ENCODE measurements around the gene LRRC61.
A peak's percentile ranks its signal among the peaks of the same experiment; 100 is the strongest.

LRRC61 gene

GRCh38 chr7:150333659-150334058 lies 10.5 kb downstream of the LRRC61 start:
- DNase-seq = no peak

DNA sequence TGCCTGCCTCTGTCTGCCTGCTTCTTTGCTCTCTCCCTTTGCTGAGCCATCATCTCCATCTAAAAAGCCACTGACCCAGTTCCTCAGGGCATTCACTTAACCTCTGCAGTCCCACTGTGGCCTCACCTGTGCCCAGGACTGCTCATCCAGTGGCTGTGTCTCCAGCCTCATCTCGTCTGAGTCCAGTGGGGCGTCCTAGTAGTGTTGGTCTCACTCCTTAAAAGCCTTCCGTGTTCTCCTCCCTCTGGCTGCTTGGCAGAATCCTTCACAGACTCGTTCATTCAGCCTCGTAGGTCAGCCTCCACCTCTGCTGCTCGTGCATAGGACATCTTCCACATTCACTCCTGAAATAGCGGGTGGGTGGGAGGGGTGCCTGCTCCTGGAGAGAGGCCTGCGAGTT lies 11.0 kb downstream of the LRRC61 start:
- no peak for DNase-seq

GRCh38 chr7:150335108-150335773 lies 12.1 kb downstream of the LRRC61 start:
- DNase-seq = no peak

GRCh38 chr7:150335774-150336112 lies 12.6 kb downstream of the LRRC61 start:
- no peak for DNase-seq

DNA sequence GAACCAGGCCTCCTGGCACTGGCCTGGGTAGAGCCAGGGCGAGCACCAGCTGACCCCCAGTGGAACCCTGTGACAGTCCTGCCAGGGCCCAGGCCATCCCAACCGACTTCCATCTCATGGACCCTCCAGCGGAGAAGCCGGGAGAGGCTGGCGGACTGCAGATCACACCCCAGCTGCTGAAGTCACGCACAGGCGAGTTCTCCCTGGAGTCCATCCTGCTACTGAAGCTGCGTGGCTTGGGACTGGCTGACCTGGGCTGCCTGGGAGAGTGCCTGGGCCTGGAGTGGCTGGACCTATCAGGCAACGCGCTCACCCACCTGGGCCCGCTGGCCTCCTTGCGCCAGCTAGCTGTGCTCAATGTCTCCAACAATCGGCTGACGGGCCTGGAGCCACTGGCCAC lies 13.6 kb downstream of the LRRC61 start:
- DNase-seq = no peak

- no peak for DNase-seq
Observed at GRCh38 chr7:150337179-150337578, 14.0 kb downstream of the LRRC61 start.

GRCh38 chr7:150337659-150338081 lies 14.5 kb downstream of the LRRC61 start:
- no peak for DNase-seq

- no peak for DNase-seq
Observed at GRCh38 chr7:150338166-150338829, 15.1 kb downstream of the LRRC61 start.

DNA sequence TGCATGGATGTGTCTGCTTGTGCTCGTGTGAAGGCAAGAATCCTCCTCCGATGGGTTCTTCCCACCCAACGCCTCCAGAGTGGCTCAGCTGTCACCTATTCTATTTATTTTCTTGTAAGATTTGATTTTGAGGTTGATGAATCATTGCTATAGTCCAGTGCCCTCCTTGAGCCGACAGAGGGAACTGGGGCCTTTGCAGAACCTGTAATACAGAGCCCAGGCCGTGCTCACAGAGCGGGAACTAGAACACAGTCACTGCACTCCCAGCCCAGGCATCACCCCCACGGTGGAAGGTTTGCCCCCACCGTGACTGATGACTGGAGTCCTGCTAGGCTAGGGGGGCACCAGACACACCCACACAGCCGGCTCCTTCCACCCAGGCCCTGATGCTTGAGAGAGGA lies 16.3 kb downstream of the LRRC61 start:
- DNase-seq = no peak

GRCh38 chr7:150340024-150340749 lies 17.0 kb downstream of the LRRC61 start:
- DNase-seq = no peak

DNA sequence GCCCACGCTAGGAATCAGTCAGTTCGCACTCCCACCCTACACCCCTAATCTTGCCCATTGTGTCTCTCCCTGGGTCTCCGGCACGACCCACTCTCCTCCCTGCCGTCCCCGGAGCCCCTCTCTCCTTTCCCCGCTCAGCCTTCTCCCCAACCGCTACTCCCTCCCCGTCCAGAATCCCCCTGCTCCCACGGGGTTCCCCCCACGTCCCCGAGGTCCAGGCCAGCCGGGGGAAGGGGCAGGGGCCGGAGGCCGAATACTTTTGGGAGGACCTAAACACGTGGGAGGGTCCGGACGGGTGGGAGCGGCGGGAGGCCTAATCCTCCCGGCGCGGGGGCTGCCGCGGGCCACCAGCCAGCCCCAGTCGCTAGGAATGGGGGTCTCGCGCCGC lies 17.7 kb downstream of the LRRC61 start:
- DNase-seq = no peak

GRCh38 chr7:150341263-150342120 lies 18.3 kb downstream of the LRRC61 start, which contains the start of gene RARRES2:
RARRES2 (minus strand) TSS chr7:150341629; CDS start chr7:150340609, 1,020 bp downstream.
- no peak for DNase-seq

DNA sequence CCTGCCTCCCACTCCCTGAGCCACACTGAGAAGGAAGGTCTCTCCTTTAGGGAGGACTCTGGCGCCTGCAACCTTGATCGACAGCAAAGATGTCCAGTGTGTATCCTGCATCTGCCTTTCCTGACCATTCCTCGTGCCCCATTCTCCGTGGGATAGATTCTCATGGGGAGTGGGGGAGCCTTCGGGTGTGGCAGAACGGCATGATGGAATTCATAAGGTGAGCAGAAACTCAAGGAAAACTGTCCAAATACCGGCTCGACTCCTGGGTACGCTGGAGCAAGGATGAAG lies 18.9 kb downstream of the LRRC61 start:
- no peak for DNase-seq

- DNase-seq = no peak
Observed at GRCh38 chr7:150343225-150343624, 20.1 kb downstream of the LRRC61 start.

DNA sequence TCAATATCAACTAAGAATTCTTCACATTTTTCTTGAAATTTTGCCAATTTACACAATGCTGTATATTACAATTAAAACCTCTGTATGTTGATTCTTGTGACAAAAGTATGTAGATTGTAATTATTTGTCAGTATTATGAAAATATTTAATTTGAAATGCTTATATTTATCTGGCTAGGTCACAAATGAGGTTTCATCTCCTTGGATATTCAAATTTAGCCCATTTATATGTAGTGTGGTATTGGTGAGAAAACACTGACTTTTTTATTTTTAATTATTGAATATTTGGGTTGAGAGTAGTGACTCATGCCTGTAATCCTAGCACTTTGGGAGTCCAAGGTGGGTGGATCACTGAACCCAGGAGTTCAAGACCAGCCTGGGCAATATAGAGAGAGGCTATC lies 21.1 kb downstream of the LRRC61 start:
- DNase-seq = no peak

DNA sequence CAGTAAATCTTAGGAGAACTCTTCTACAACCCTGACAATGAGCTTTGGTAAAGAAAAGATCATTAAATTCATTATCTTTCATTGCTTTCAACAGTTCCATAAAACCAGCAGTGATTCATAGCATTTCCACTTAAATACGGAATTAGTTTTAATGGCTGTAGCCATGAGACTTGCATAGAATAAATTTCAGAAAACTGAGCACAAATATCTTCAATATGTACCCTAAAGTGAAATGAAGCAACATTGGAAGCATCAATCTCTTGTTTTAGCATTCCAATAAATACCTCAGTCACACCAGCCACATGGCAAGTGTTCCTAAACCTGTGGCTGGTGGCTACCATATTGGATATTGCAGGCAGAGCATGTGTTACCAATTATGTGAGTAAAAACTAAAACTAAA lies 21.9 kb downstream of the LRRC61 start:
- no peak for DNase-seq

DNA sequence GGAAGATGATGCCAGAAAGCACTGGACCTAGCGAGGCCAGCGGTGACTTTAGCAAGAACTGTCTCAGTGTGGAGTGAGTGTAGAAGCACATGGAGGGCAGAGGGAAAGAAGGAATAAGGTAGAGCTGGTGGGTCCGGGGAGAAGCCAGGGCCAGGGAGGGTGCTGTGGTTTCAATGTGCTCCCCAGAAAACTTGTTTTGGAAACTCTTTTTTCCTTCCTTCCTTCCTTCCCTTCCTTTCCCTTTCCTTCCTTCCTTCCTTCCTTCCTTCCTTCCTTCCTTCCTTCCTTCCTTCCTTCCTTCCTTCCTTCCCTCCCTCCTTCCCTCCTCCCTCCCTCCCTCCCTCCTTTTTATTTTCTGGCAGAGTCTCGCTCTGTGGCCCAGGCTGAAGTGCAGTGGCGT lies 23.8 kb downstream of the LRRC61 start:
- DNase-seq = no peak

- no peak for DNase-seq
Observed at GRCh38 chr7:150351587-150352194, 28.5 kb downstream of the LRRC61 start.

GRCh38 chr7:150355666-150356059 lies 32.5 kb downstream of the LRRC61 start:
- no peak for DNase-seq

DNA sequence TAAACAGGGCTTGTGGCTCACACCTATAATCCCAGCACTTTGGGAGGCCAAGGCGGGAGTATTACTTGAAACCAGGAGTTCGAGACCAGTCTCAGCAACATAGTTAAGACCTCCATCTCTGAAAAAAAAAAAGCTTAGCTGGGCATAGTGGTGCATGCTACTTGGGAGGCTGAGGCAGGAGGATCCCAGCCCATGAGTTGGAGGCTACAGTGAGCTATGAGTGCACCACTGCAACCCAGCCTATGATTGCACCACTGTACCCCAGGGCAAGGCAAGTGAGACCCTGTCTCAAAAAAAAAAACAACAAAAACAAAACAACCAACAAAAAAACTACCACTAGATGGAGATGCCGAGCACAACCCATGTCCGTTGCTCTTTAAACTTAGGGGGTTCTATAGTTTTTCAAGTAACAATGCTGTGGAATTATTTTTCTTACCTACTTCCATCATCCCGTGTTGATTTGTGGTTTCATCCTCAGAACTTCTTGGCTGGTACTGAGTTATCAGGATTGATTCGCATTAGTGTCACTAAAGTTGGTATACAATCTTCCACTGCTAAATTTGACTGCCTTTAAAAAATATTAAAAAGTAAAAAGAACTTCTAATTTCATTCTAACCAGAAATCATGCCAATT lies 33.2 kb downstream of the LRRC61 start:
- no peak for DNase-seq

- peak; percentile 68 for DNase-seq
Observed at GRCh38 chr7:150357270-150357669, 34.1 kb downstream of the LRRC61 start.

DNA sequence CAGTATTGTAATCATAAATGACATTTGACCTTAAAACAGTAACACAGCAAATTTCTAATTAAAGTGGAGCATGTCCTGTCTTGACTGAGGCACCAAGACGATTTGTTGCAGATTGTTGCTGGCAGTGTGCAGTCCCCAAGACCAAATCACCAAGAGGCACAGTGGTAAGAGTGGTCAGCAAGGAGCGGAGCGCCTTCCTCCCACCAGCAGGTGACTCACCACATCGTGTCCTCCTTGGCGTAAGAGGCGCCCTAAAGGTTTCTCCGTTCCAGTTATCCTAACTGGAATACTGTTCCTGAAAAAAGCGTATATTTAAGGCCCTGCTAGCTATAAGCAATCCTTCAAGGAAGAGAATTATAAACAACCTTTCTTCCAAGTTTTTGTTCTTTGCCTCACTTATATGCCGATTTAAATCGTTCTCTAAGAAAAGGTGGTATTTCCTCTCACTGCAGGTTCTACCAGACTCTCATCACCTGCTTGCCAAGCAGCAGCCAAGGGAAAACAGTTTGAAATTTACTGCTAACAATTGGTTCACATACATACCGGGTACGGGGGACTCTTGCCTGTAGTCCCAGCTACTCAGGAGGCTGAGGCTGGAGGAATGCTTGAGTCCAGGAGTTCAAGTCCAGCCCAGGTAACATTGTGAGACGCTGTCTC lies 34.7 kb downstream of the LRRC61 start:
- DNase-seq = peak; percentile 68
